ENCODE measurements around the gene OGN. TPM values are rescaled to one million over a fixed set of nuclear protein-coding genes. Genes with fewer than 3 reads are reported as not detected.

The OGN gene
- total and polyA plus RNA-seq, 2 of the 4 experiments (the other 2 are of a cell fraction): under 0.01 to 0.10 TPM

GRCh38 chr9:92423612-92424011 lies 19.2 kb upstream of the OGN start:
- H3K9me3 ChIP-seq (ENCODE audit: control insufficient read depth, insufficient read depth, low read length): no peaks in the 10 kb centered on the region
- no TSS peak for BruUV-seq (replicated peaks)
- DNase-seq (no peak), ATAC-seq (ENCODE audit: low read depth) (no peak)
- H4K20me1 ChIP-seq (ENCODE audit: insufficient read depth, low read length): no peaks in the 10 kb centered on the region
- H3K4ac ChIP-seq (ENCODE audit: low read depth, low read length): no peak overlapping the region
- no peak overlapping the region for H3K27ac ChIP-seq (ENCODE audit: insufficient read depth, low read length)
- no peak overlapping the region for H3K4me3 ChIP-seq (ENCODE audit: insufficient read depth, low read depth, low read length)
- no peak overlapping the region for H2AK9ac ChIP-seq (replicated peaks; ENCODE audit: low read depth, low read length, poor library complexity)
- no peak overlapping the region for H2BK5ac ChIP-seq (ENCODE audit: low read depth, low read length, poor library complexity, severe bottlenecking)
- no peak overlapping the region for H3K9ac ChIP-seq (ENCODE audit: low read depth, low read length)
- no peak overlapping the region for H2BK20ac ChIP-seq (ENCODE audit: low read depth, low read length)
- WGBS, 2 experiments (ENCODE audit: extremely low coverage in 2 of 2, insufficient read length in 1 of 2): no CpG with 5 or more reads among the region's 2 CpGs
- no peaks in the 10 kb centered on the region for H3K27me3 ChIP-seq (ENCODE audit: control insufficient read depth, insufficient read depth, low read length)
- intact Hi-C loops (cut with micrococcal nuclease): no loop called here
- no peak overlapping the region for H4K8ac ChIP-seq (ENCODE audit: low read depth in 2 of 2, low read length in 2 of 2)
- no peak overlapping the region for H3K18ac ChIP-seq (ENCODE audit: low read depth, low read length)
- H2AK5ac ChIP-seq (ENCODE audit: low read depth, low read length): no peak overlapping the region
- in situ Hi-C loops (cut with MboI; ENCODE audit: low sequenced_read_pairs): no loop called here
- peaks cover 8% of the 10 kb centered on the region for H3K4me1 ChIP-seq (ENCODE audit: control insufficient read depth, insufficient read depth, low read length)
- peaks cover 2% of the 10 kb centered on the region; the same call in 1 of the 2 replicates for H3K9me1 ChIP-seq (ENCODE audit: insufficient read depth, low read length)
- H3K56ac ChIP-seq (ENCODE audit: extremely low read depth, insufficient read depth, low read length): no peak overlapping the region
- no peak overlapping the region for H3K14ac ChIP-seq (replicated peaks; ENCODE audit: low read depth, low read length)
- no peaks in the 10 kb centered on the region for H3K79me1 ChIP-seq (ENCODE audit: low read depth in 1 of 2, low read length in 2 of 2)
- no peak overlapping the region for H2AFZ ChIP-seq (replicated peaks; ENCODE audit: low read length, poor library complexity)
- dilution Hi-C loops (cut with HindIII; ENCODE audit: low sequenced_read_pairs, unreplicated experiment): no loop called here
- CTCF ChIA-PET: no interaction called here
- H3K36me3 ChIP-seq (ENCODE audit: control insufficient read depth, insufficient read depth, low read length): no peaks in the 10 kb centered on the region
- H4K91ac ChIP-seq (ENCODE audit: insufficient read depth, low read depth, low read length): no peak overlapping the region
- POLR2A ChIA-PET (ENCODE audit: unreplicated experiment): no interaction called here
- H4K5ac ChIP-seq (ENCODE audit: low read depth, low read length): no peak overlapping the region
- H2BK15ac ChIP-seq (ENCODE audit: low read depth, low read length): no peak overlapping the region
- no peak overlapping the region for H3K23ac ChIP-seq (ENCODE audit: low read depth, low read length)
- TF ChIP-seq RCOR1 (IDR thresholded peaks at IDR 0.05; ENCODE audit: insufficient replicate concordance, low read length): no peak
- no peak for TF ChIP-seq SMC3 (IDR thresholded peaks at IDR 0.05; ENCODE audit: low read depth, low read length)
- no peak for TF ChIP-seq CTCF (conservative IDR thresholded peaks at IDR 0.05; ENCODE audit: low read depth, low read length)
- no peak overlapping the region for H3K4me2 ChIP-seq (ENCODE audit: low read depth, low read length)
- H2BK120ac ChIP-seq (ENCODE audit: low read depth, low read length): no peak overlapping the region
